ENCODE data around the gene NEURL1.

NEURL1 gene

GRCh38 chr10:103641326-103641725 is 147.8 kb downstream of the NEURL1 start:
- no peak for DNase-seq (ENCODE audit: low read depth in 2 of 3, low spot score in 1 of 3)

All from stimulated activated CD4-positive, alpha-beta T cell treated with anti-CD3 and anti-CD28 coated beads, Interleukin-12 subunit alpha, Interleukin-12 subunit beta, amount 100 ng/mL, for 48 hours (primary cell).